Measurements from ENCODE around the gene SH3D19. TPM values are rescaled to one million over a fixed set of nuclear protein-coding genes. Genes with fewer than 3 reads are reported as not detected.

SH3D19 gene
- total RNA-seq, 2 donors from 2014 or later = 107 to 118 TPM

GRCh38 chr4:151107063-151107462 is 218.3 kb downstream of the SH3D19 start:
- no peak for DNase-seq (ENCODE audit: low spot score)
- Histone ChIP-seq H3K27ac (no peak overlapping the region), H3K36me3 (peaks cover 57% of the 10 kb centered on the region)

GRCh38 chr4:151105454-151106032 is 219.9 kb downstream of the SH3D19 start:
- Histone ChIP-seq H3K27me3 (no peaks in the 10 kb centered on the region), H3K4me1 (peaks cover 0 to 19% of the 10 kb centered on the region in 2 donors), H3K9me3 (no peaks in the 10 kb centered on the region), H3K36me3 (peaks cover 71% of the 10 kb centered on the region), H3K27ac (no peak overlapping the region), H3K4me3 (no peak overlapping the region)
- no peak for DNase-seq (ENCODE audit: low spot score)
- TF ChIP-seq CTCF (IDR thresholded peaks at IDR 0.05) = no peak

More at GRCh38 chr4:151107063-151107462, 218.3 kb downstream of the SH3D19 start:
- no peak for TF ChIP-seq CTCF (IDR thresholded peaks at IDR 0.05)
- Histone ChIP-seq H3K9me3 (no peaks in the 10 kb centered on the region), H3K4me1 (peaks cover 0 to 11% of the 10 kb centered on the region in 2 donors), H3K27me3 (no peaks in the 10 kb centered on the region), H3K4me3 (no peak overlapping the region)

GRCh38 chr4:151104621-151105020 is 220.8 kb downstream of the SH3D19 start:
- Histone ChIP-seq H3K9me3 (no peaks in the 10 kb centered on the region), H3K4me1 (peaks cover 0 to 21% of the 10 kb centered on the region in 2 donors), H3K4me3 (no peak overlapping the region), H3K27me3 (no peaks in the 10 kb centered on the region), H3K36me3 (peaks cover 64% of the 10 kb centered on the region), H3K27ac (no peak overlapping the region)
- DNase-seq (ENCODE audit: low spot score) = no peak
- no peak for TF ChIP-seq CTCF (IDR thresholded peaks at IDR 0.05)

- no peak for TF ChIP-seq CTCF (IDR thresholded peaks at IDR 0.05)
- H3K36me3 ChIP-seq = peaks cover 64% of the 10 kb centered on the region
- H3K27me3 ChIP-seq = no peaks in the 10 kb centered on the region
- no peak overlapping the region for H3K4me3 ChIP-seq
- DNase-seq (ENCODE audit: low spot score) = no peak
- no peak overlapping the region for H3K27ac ChIP-seq
- no peaks in the 10 kb centered on the region for H3K9me3 ChIP-seq
- peaks cover 0 to 21% of the 10 kb centered on the region in 2 donors for H3K4me1 ChIP-seq
Observed at GRCh38 chr4:151103758-151104157, 221.6 kb downstream of the SH3D19 start.

- no peaks in the 10 kb centered on the region for H3K27me3 ChIP-seq
- TF ChIP-seq CTCF (IDR thresholded peaks at IDR 0.05) = no peak
- H3K4me3 ChIP-seq = peak overlapping the region; percentile 76 to 90
- peaks cover 48% of the 10 kb centered on the region for H3K36me3 ChIP-seq
- no peak for DNase-seq (ENCODE audit: low spot score)
- H3K27ac ChIP-seq = peak overlapping the region; percentile 88 to 91
- H3K9me3 ChIP-seq = no peaks in the 10 kb centered on the region
- H3K4me1 ChIP-seq = peaks cover 0 to 21% of the 10 kb centered on the region in 2 donors
Observed at GRCh38 chr4:151100531-151100930, 224.9 kb downstream of the SH3D19 start.

- Histone ChIP-seq H3K9me3 (no peaks in the 10 kb centered on the region), H3K36me3 (peaks cover 43% of the 10 kb centered on the region), H3K4me3 (peak overlapping the region; percentile 76 to 90), H3K27me3 (no peaks in the 10 kb centered on the region), H3K27ac (peak overlapping the region; percentile 88 to 91), H3K4me1 (peaks cover 0 to 21% of the 10 kb centered on the region in 2 donors)
- no peak for TF ChIP-seq CTCF (IDR thresholded peaks at IDR 0.05)
- DNase-seq (ENCODE audit: low spot score) = no peak
Observed at GRCh38 chr4:151099976-151100417, 225.4 kb downstream of the SH3D19 start.

Data from right atrium auricular region (tissue), 2 donors.